NCI-H2029 treated with DMSO at 0.1 percent for 48 hours (cell line): ENCODE measurements around the gene COL6A3.
"Not testable (repeated sequence)": the region's sequence is repeated elsewhere in the genome, so short reads cannot be mapped to it uniquely, and the experiment has no call there.

Experiments used
- DNase-seq: peaks from one replicate; lab custom pipeline; 2025; lab: John Stamatoyannopoulos, UW

The COL6A3 gene

DNA sequence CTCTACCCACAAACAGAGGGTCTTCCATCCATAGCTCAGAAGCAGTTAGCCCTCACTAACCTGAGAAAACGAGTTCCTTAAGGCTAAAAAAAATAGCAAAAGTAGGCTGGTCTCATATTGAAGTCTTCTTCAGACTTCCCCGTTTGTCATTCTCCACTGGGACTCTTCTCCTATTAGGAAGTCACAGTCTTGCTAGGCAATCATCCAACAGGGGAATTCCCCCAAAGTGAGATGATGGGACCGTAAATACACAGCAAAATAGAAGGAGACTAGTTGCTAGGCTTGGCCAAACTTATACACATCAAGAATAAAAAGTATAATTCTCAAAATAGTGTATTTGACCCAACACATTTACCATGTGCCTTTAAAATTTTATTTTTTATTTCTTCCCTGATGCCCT, 34.3 kb downstream of the COL6A3 start:
- DNase-seq, result no peak

DNA sequence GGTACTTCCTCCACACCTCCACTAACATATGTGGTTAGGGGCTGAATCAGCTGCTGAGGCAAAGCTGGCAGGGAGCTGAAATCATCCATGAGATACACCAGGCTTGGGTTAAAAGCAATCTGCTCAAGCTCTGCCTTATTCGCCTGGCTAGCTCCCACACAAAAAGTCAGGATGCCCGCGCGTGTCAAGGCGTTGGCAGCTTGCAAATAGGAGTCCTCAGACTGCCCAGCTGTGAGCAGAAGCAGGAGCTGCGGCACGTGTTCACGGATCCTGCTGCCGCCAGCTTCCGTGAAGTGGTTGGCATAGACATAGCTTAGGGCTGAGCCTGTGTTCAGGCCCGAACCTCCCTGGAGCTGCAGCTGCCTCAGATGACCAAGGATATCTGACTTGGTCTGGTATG, 35.3 kb downstream of the COL6A3 start:
- DNase-seq, result no peak

DNA sequence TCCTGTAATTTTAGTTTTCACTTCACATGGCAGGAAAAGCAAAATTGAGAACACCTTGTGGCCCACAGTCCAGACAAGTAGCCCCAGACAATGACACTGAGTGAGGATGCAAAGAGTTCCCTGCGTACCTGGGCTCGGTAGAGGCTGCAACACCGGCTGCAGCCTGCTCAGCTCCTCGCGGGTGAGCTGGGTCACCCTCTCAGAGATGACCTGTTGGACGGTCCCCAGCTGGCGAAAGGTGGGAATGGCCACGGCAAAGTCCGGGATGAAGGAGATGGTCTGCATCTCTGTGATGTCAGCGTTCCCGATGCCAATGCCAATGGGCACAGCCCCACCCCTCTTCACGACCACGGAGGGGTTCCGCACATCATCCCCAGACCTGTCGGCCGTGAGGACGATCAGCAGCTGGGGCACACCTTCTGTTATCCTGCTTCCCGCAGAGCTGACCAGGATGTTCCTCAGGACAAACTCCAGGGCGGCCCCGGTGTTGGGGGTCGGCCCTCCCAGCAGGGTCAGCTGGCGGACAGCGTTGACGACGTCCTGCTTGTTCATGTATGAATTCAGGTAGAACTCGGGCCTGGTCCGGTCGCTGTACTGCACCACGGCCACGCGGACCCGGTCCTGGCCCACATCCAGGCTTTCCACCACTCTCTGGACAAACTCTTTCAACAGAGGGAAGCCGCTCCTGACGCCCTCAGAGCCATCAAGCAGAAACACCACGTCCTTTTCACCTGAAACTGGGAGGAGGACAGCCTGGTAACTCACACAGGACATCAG, 39.5 kb downstream of the COL6A3 start:
- DNase-seq, result no peak

DNA sequence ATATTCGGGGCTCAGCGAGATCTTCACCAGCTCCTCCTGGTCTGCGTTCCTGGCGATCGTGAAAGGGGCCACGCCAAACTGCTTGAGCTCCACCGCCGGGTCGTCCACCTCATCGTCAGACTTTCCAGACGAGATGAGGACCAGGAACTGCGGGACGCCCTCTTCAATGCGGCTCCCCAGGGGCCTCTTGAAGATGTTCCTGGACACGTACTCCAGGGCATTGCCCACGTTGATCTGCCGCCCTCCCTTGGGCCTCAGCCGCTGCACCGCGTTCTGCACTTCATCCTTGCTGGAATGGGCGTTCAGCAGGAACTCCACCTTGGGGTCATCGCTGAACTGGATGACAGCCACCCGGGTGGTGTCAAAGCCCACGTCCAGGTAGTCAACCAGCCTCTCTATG, 42.1 kb downstream of the COL6A3 start:
- DNase-seq, result no peak

DNA sequence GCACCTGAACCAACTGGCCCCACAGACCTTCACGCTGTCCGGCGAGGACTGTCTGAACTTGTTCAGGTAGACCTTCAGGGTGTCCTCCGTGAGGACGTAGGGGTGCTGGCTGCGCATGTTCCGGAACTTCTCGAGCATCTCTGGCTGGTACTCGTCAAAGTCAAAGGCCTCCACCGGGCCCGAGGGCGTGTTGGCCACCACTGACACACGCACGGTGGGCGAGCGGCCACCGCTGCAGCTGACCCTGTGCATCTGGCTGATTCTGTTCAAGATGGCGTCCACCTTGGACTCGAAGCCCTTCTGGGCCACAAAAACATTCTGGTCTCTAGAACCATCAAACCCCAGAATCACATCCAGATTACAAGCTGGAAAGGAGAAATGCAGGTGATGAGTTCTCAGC, 48.3 kb downstream of the COL6A3 start:
- DNase-seq, result no peak

DNA sequence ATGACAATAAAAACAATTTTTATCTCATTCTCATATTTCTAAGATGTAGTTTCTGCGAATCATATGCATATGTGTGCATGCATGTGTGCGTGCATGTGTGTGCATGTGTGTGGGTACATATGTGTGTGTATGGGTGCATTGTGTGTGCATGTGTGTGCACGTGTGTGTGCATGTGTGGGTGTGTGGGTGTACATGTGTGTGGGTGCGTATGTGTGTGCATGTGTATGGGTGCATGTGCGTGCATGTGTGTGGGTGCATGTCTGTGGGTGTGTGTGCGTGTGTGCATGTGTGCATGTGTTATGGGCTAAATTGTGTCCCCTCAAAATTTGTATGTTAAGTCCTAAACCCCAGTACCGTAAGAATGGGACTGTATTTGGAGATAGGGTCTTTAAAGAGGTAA, 49.3 kb downstream of the COL6A3 start:
- no peak for DNase-seq

DNA sequence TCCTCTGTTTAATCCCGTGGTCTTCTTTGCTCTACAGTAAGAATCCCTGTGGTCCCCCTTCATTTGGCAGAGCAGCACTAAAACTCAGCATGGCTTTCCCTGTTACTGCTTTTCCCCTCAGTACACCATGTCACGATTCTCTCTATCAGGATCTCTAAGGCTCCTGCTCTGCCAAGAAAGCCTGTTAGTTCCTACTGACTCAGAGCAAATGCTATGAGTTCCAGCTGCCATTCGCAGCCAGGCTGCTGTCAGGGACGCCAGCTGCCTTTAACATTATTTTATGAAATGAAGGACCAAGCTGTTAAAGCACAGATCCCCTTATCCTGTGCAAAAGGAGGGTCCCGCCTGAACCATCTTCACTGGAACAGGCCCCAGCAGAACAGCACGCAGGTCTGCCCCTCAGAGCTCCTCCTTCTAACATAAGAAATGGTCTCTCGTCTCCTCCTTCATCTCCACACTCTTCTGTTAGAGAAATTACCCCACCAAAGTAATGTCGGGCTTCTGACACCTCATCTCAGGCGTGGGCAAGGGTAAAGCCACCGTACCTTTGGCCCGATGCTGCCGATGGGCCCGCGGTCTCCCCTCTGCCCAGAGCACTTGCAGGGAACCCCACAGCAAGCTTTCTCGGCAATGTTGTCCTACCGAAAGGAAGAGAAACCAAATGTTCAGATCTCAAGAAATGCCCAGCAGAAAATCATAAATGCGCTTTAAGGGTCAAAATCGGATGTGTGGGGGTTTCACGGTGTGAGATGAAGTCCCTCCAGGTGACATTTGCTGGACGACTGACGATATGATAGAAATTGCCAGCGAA, 52.6 kb downstream of the COL6A3 start:
- DNase-seq, result no peak

DNA sequence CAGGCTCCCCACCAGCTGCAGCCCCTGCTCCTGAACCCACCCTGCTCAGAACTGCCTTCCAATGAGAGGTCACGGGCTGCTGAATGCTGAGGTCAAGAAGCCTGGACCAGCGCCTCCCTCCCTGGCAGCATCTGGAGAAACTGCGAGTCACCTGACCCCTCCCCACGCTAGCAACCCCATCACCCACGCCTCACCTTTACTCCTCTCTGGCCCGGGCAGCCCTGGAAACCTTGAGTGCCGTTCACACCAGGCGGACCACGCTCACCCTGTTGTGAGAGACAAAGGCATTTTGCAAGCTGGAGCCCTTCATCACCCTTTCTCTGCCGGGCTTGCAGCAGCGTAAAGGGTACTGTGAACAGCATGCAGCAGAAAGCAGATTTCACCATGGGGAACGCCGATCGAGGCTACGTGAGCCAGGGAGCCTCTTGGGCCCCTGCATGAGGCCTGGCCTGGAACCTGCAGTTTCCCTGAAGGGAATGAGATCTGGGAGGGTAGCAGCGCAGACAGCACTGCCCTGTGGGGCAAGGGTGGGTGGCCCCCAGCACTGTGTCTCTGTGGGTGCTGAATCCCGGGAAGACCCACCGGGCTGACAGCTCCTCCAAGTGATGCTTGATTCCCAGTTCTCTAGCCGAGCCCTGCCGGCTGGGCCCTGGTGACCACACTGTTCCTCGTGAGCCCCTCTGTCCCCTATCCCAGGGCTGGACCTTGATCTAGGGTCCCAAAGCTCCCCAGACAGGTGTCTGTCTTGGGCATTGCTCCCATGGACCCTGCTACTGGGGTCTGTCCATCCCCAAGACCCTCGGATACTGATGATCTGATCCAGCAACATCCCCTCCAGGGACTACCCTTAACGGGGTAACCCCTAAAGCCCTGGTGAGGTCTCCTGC, 53.8 kb downstream of the COL6A3 start:
- DNase-seq, result no peak

DNA sequence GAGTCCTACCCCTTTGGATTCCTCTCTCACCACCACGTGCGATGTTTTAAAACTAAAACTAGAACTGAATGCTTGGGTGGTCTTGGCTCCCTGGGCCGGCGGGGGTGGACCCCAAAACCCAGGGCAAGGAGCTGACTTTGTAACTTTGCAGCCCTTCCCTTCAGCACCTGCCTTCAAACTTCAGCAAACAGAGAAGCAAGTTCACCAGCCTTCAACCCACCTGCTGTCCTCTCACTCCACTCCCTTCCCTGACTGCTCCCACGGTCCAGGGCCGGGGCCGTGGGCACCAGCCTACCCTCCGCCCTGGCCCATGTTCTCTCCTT, 54.5 kb downstream of the COL6A3 start:
- no peak for DNase-seq

DNA sequence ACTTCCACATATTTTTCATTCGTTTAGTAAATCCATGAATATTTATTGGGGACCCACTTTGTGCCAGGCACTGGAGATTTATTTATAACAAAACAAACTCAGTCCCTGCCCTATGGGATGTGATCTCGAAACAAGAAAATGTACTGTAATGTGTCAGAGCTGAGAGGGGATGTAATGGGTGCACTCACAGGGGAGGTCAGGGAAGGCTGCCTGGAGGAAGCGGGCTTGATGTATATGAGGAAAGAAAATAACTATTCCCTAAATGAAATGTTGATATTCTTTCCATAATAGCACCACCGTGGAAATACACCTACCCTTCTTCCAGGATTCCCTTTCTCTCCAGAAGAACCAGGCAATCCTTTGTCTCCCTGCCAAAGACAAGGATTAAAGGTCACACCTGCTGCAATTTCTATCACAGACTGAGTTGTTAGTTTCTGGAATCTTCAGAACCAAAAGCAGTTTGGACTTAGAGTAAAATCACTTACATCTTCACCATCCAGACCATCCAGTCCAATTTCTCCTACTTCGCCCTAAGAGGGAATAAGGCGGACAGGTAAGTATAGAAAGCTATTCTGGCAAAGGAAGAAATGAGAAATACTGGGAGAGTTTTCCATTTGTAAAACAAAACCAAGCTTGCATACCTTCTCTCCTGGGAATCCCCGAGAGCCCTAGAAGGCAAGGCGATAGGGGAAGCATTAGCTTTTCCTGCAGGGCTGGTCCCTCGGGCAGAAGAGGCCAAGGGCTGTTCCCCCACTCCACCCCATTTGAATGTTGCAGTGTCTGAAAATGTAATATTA, 55.0 kb downstream of the COL6A3 start:
- DNase-seq, result no peak

DNA sequence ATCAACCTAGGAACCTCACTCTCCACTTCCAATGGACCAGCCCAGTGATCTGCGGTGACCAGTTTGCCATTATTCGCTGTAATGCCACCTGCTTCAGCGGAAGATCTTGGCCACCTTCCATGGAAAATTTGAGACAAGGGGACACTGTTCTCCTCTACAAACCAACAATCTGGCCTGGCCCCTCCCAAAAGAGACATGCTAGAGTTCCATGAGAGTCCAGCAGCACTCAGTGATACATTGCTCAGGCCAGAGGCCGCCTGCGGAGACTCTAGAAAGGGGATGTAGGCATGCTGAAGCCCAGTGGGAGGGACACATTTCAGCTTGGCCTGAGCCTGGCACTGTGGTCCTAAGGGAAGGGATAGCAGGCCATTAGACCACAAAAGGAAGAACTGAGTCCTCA, 58.3 kb downstream of the COL6A3 start:
- DNase-seq, result no peak

DNA sequence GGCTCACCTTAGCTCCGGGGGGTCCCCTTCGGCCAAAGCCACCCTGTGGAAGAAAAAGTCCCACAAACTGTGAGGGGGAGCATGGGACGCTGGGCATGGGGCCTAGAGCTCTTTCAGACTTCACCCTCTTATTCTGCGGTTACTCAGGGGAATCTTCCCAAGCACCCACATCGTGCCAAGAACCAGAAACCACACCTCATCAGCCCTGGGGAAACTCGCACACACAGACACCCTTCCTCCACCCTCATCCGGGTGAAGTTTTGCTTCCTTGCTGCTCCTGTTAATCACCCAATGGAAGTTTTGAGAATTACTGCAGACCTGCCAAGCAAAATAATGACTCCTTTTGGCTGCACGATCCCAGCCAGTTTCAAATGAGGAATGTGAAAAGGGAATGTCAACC, 59.1 kb downstream of the COL6A3 start:
- no peak for DNase-seq

DNA sequence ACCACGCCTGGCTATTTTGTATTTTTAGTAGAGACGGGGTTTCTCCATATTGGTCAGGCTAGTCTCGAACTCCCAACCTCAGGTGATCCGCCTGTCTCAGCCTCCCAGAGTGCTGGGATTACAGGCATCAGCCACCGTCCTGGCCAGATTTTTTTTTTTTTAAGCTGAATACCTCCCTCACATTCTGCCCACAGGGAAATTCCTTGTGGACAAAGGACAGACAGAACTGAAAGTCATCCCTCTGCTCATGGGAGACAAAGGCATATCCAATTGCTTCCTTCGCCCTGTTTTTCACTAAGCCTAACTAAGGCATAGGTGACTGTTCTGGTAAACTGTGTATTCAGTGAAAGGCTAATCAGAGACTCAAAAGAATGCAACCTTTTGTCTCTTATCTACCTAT, 59.8 kb downstream of the COL6A3 start:
- not testable (repeated sequence) for DNase-seq

DNA sequence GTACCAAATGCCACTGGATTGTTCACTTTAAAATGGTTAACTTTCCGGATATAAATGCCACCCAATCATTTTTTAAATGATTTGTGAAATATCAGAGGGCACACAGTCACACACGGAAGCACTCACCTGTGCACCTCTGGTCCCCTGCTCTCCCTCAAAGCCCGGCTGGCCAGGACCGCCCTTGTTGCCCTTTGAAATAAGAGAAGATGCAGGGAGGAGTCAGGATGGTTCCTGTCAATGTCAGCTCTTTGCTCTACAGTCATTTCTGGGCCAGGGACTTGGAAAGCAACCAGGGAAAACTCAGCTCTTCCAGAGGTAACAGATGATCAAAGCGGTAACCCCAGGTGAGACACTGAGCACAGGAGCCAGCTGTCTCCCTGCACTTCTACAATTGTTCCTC, 60.7 kb downstream of the COL6A3 start:
- DNase-seq, result no peak

DNA sequence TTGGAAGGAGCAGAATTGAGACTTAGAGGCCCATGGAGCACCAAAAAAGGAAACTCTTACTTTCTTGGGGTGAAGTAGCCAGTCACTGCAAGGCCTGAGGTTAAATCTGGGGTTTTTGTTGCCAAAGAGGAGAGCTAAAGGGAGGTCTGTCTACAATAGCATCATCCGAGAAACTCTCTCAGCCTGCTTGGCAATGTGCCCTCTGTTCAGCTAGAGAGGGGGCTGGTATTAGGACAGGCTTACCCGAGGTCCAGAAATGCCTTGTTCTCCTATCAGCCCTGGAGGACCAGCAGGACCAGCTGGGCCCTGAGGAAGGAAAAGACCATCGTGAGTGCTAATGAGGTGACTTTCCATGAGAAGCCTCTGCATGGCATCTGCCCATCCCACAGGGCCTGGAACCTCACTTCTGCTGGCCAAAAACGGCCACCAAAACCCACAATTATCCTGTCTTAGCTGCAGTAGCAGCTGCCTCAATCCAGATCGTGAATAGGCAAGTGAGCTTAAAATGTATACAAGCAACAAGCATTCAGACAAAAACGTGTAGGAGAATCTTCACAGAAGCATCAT, 61.6 kb downstream of the COL6A3 start:
- no peak for DNase-seq

DNA sequence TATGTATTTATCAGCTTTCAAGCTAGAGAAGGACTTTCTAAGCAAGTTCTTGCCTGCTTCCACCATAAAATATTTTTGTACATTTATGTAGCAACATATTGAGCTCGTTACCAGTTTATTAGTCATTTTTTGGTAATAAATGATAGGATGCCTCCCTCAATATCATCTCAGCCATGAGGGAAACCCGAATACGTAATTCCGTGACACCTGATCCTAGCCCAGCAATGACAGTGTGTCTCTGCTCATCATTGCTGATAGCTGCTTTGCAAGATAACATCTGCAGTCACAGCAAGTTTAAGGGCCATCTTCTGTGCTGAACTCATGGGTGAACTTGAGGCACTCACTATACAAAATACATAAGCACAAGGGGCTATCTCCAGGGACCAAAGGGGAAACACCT, 62.2 kb downstream of the COL6A3 start:
- no peak for DNase-seq

DNA sequence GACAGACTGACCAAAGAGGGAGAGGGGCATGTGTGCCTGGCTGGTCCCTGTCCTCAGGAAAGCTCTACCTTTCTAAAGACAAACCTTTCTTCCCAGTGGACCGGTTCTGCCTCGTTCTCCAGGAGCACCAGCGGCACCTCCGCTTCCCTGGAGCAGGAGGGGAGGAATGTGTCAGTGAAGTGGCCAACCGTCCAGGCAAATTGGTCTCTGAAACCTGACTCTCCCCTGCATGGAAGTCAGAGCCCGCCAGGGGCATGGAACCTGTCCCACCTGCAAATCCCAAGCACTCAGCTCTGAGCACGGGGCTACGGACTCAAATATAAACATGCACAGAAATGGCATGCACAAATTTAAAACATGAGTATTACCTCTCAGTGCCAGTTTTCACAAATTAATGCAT, 62.9 kb downstream of the COL6A3 start:
- DNase-seq, result no peak

DNA sequence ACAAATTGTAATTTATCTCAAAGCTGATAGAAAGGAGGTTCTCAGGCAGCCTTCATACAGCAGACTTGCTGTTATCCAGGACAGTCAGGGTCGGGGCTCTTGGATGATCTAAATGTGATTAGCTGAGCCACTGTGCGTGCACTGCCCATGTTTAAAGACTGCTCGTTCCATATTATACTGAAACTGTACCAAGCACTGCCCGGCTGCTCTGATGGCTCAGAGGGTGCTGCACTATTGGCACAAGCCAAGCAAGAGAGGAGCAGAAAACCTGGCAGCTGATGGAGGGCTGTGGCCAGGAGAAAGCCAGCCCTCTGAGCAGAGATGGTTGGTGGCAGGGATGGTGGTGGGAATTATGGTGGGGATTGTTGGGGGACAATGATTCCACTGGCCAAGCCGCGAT, 63.4 kb downstream of the COL6A3 start:
- DNase-seq, result no peak

DNA sequence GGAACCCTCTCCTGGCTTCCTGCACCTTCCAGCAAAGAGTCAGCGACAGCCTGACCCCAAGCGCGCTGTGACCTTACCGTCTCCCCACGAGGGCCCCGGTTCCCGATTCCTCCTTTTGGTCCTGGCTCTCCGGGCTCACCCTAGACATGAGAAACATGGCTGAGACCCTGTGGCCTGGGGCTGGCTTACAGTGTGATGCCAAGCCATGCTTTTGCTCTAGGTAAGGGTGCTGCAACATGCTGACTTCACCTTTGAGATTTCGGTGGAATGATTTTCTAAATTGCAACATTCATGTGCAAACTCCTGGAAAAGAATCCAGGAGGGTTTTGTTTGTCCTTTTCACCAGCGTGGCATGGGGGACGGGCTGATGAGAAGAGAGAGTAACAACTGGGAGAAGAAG, 63.9 kb downstream of the COL6A3 start:
- no peak for DNase-seq

DNA sequence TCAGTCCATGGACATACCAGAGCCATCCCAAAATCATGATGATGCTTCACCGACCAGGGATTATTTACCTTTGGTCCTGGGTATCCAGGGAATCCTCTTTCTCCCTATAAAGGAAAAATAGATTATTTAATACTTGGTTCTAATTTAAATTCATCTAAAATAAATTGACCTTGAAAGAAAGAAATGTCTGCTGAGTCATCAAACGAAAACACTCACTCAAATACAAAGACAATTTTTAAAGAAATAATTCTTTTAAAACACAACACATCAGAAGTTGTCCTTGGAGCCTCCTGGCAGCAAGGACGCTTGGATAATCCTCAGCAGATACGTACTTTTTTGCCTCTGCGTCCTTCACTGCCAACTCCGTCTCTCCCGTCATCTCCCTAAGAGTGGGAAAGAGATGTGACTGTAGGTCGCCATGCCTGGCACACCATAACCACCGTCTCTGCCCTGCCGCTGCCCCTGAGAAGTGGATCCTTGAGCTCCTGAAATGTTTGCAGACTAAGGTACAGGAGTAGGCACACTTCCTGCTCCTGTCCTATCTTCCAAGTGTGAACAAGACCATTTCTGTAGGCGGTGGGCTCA, 65.6 kb downstream of the COL6A3 start:
- no peak for DNase-seq
